Smooth muscle cell (in vitro differentiated cells): ENCODE data around the gene ITGB5. TPM values are rescaled to one million over a fixed set of nuclear protein-coding genes. Genes with fewer than 3 reads are reported as not detected.

Experiments
- DNase-seq: peaks from one replicate; lab custom pipeline; 2025; ENCODE audit not compliant: unreplicated experiment; lab: John Stamatoyannopoulos, UW
- H2AFZ ChIP-seq: fragments of 200-600 bp; sonication (generic); 2 replicates; pipeline ENCODE4 v1.6.0; 2016; ENCODE audit warnings: antibody characterized with exemption, low read depth, mild to moderate bottlenecking
- H3F3A ChIP-seq: fragments of 200-600 bp; sonication (generic); 2 replicates; pipeline ENCODE4 v1.6.0; 2017; ENCODE audit warnings: antibody characterized with exemption, low read depth
- H3K27ac ChIP-seq: fragments of 200-600 bp; sonication (generic); 2 replicates; pipeline ENCODE4 v1.5.1; 2016; ENCODE audit warnings: low read depth, mild to moderate bottlenecking
- H3K27me3 ChIP-seq: fragments of 200-600 bp; sonication (generic); 2 replicates; pipeline ENCODE4 v1.6.1; 2016; ENCODE audit warnings: low read depth, mild to moderate bottlenecking
- H3K36me3 ChIP-seq: fragments of 200-600 bp; sonication (generic); 2 replicates; pipeline ENCODE4 v1.5.1; 2016; ENCODE audit warnings: low read depth
- H3K4me1 ChIP-seq: fragments of 200-600 bp; sonication (generic); 2 replicates; pipeline ENCODE4 v1.5.1; 2016; ENCODE audit warnings: low read depth
- H3K4me2 ChIP-seq: fragments of 200-600 bp; sonication (generic); 2 replicates; pipeline ENCODE4 v1.6.0; 2016; ENCODE audit warnings: mild to moderate bottlenecking
- H3K4me3 ChIP-seq: fragments of 200-600 bp; sonication (generic); 2 replicates; pipeline ENCODE4 v1.5.1; 2016; ENCODE audit warnings: mild to moderate bottlenecking
- H3K79me2 ChIP-seq: fragments of 200-600 bp; sonication (generic); 2 replicates; pipeline ENCODE4 v1.6.0; 2016; ENCODE audit warnings: low read depth, mild to moderate bottlenecking
- H3K9ac ChIP-seq: fragments of 200-600 bp; sonication (generic); 2 replicates; pipeline ENCODE4 v1.6.0; 2016; ENCODE audit warnings: low read depth
- H3K9me3 ChIP-seq: fragments of 200-600 bp; sonication (generic); replicated peaks from 2 replicates; pipeline ENCODE4 v1.5.1; 2016; ENCODE audit warnings: low read depth
- H4K20me1 ChIP-seq: fragments of 200-600 bp; sonication (generic); 2 replicates; pipeline ENCODE4 v1.6.0; 2016; ENCODE audit warnings: low read depth
- CTCF ChIP-seq: fragments of 200-600 bp; sonication (generic); IDR thresholded peaks from 2 replicates; pipeline ENCODE4 v1.5.1; 2017; ENCODE audit warnings: borderline replicate concordance, mild to moderate bottlenecking, antibody characterized with exemption; ENCODE audit not compliant: insufficient read depth, poor library complexity, severe bottlenecking
- WGBS: methylation state at CpG from one replicate; pipeline ENCODE4 v1.1.7; 2016; ENCODE audit warnings: low lambda C conversion rate; 5-methylcytosine and 5-hydroxymethylcytosine counted together
- polyA plus RNA-seq: library from polyadenylated mRNA; unstranded; fragments of >200 nt; fragmentation: Nextera tagmentation; extraction: Ambion mirVana; gene quantifications from 2 replicates; pipeline ENCODE4 v1.2.1, GENCODE V29; 2016
- total RNA-seq: library from RNA; depleted of rRNA; stranded (reverse); fragments of >200 nt; gene quantifications from 2 replicates; pipeline ENCODE4 v1.2.3, GENCODE V29; 2014

ITGB5 gene
- total and polyA plus RNA-seq, 2 experiments from 2014 or later, result 343 to 403 TPM

- no peak for DNase-seq
- no peak overlapping the region for H2AFZ ChIP-seq
- H3K9me3 ChIP-seq, result no peaks in the 10 kb centered on the region
- H3K36me3 ChIP-seq, result no peaks in the 10 kb centered on the region
- WGBS, result 82% methylated on average over 6 of the region's 7 CpGs
- no peak for TF ChIP-seq CTCF
- no peak overlapping the region for H3K4me3 ChIP-seq
- H3K27ac ChIP-seq, result peak overlapping the region; percentile 88
- H4K20me1 ChIP-seq, result no peaks in the 10 kb centered on the region
- no peaks in the 10 kb centered on the region for H3K27me3 ChIP-seq
- H3F3A ChIP-seq, result peaks cover 17% of the 10 kb centered on the region
- no peak overlapping the region for H3K9ac ChIP-seq
- peak overlapping the region; percentile 44 for H3K4me2 ChIP-seq
- H3K79me2 ChIP-seq, result no peaks in the 10 kb centered on the region
- peaks cover 15% of the 10 kb centered on the region for H3K4me1 ChIP-seq
Observed at GRCh38 chr3:124804875-124805274, 82.3 kb downstream of the ITGB5 start.

GRCh38 chr3:124802702-124803101 lies 84.5 kb downstream of the ITGB5 start:
- 90% methylated on average over 8 of the region's 8 CpGs for WGBS
- Histone ChIP-seq H3K4me1 (peaks cover 15% of the 10 kb centered on the region), H2AFZ (no peak overlapping the region), H3K36me3 (no peaks in the 10 kb centered on the region), H3K9ac (no peak overlapping the region), H3K27ac (no peak overlapping the region), H3K9me3 (no peaks in the 10 kb centered on the region), H3K27me3 (no peaks in the 10 kb centered on the region), H3K4me3 (no peak overlapping the region), H3K79me2 (no peaks in the 10 kb centered on the region), H3K4me2 (no peak overlapping the region), H4K20me1 (no peaks in the 10 kb centered on the region), H3F3A (peaks cover 12% of the 10 kb centered on the region)
- DNase-seq, result no peak
- TF ChIP-seq CTCF, result no peak

- WGBS, result 77% methylated on average over 8 of the region's 8 CpGs
- Histone ChIP-seq H3K9ac (no peak overlapping the region), H2AFZ (no peak overlapping the region)
Observed at GRCh38 chr3:124802061-124802698, 85.0 kb downstream of the ITGB5 start.

More at GRCh38 chr3:124802061-124802698, 85.0 kb downstream of the ITGB5 start:
- Histone ChIP-seq H3K4me2 (no peak overlapping the region), H3K27ac (peak overlapping the region; percentile 70), H3K9me3 (no peaks in the 10 kb centered on the region), H4K20me1 (no peaks in the 10 kb centered on the region), H3F3A (peaks cover 12% of the 10 kb centered on the region), H3K4me1 (peaks cover 15% of the 10 kb centered on the region), H3K4me3 (no peak overlapping the region), H3K79me2 (no peaks in the 10 kb centered on the region), H3K27me3 (no peaks in the 10 kb centered on the region), H3K36me3 (no peaks in the 10 kb centered on the region)
- no peak for DNase-seq
- no peak for TF ChIP-seq CTCF
